IMR-90 (cell line): ENCODE results near the gene DISP2. TPM values are rescaled to one million over a fixed set of nuclear protein-coding genes. Genes with fewer than 3 reads are reported as not detected.

Experiments
- ATAC-seq: fragments of 200-7000 bp; cut with Tn5 transposase; 2 replicates; pipeline ENCODE4 v1.9.1; 2020; ENCODE audit warnings: low read depth, mild to moderate bottlenecking, moderate library complexity
- BruUV-seq: library from RNA; stranded (reverse); fragments of 400-500 nt; replicated peaks from 2 replicates; lab custom pipeline; 2021; lab: Mats Ljungman, UMichigan
- CTCF ChIA-PET: fragments of 300-600 bp; formaldehyde crosslinking; extraction: SDS; loops from one replicate; lab custom pipeline; 2021; ENCODE audit warnings: antibody characterized with exemption; lab: Yijun Ruan, JAX
- POLR2A ChIA-PET: fragments of 300-600 bp; sonication (Branson Sonifier 250); formaldehyde crosslinking; loops from one replicate; lab custom pipeline; 2022; ENCODE audit warnings: antibody characterized with exemption; ENCODE audit not compliant: unreplicated experiment; lab: Charles Lee
- DNase-seq: peaks from one replicate; pipeline ENCODE4 v3.0.0; 2013
- H2AFZ ChIP-seq: replicated peaks from 2 replicates; pipeline ENCODE3; 2013; ENCODE audit warnings: low read length, mild to moderate bottlenecking; ENCODE audit not compliant: poor library complexity
- H2AK5ac ChIP-seq: 2 replicates; pipeline ENCODE4 v1.6.1; 2013; ENCODE audit warnings: low read depth, low read length, inconsistent platforms
- H2AK9ac ChIP-seq: replicated peaks from 2 replicates; pipeline ENCODE3; 2013; ENCODE audit warnings: mild to moderate bottlenecking, low read depth, low read length, moderate library complexity; ENCODE audit not compliant: poor library complexity
- H2BK120ac ChIP-seq: 2 replicates; pipeline ENCODE4 v1.6.1; 2013; ENCODE audit warnings: low read depth, low read length, inconsistent platforms
- H2BK15ac ChIP-seq: 3 replicates; pipeline ENCODE4 v1.6.1; 2013; ENCODE audit warnings: low read depth, low read length, inconsistent platforms
- H2BK20ac ChIP-seq: 2 replicates; pipeline ENCODE4 v1.6.1; 2013; ENCODE audit warnings: low read depth, mild to moderate bottlenecking, inconsistent platforms, low read length, moderate library complexity
- H2BK5ac ChIP-seq: 2 replicates; pipeline ENCODE4 v1.6.1; 2013; ENCODE audit warnings: mild to moderate bottlenecking, low read depth, low read length, inconsistent platforms; ENCODE audit not compliant: poor library complexity, severe bottlenecking
- H3K14ac ChIP-seq: replicated peaks from 2 replicates; pipeline ENCODE4 v1.6.1; 2013; ENCODE audit warnings: low read depth, low read length, inconsistent platforms
- H3K18ac ChIP-seq: 2 replicates; pipeline ENCODE4 v1.6.1; 2013; ENCODE audit warnings: low read depth, low read length, control low read depth
- H3K23ac ChIP-seq: 2 replicates; pipeline ENCODE4 v1.6.1; 2013; ENCODE audit warnings: low read depth, low read length, inconsistent platforms
- H3K27ac ChIP-seq: 2 replicates; pipeline ENCODE4 v1.5.1; 2013; ENCODE audit warnings: mild to moderate bottlenecking, control low read depth, low read length; ENCODE audit not compliant: insufficient read depth
- H3K27me3 ChIP-seq: 2 replicates; pipeline ENCODE4 v1.6.1; 2013; ENCODE audit warnings: low read length; ENCODE audit not compliant: control insufficient read depth, insufficient read depth
- H3K36me3 ChIP-seq: 2 replicates; pipeline ENCODE4 v1.6.1; 2013; ENCODE audit warnings: low read length, mixed read lengths; ENCODE audit not compliant: control insufficient read depth, insufficient read depth
- H3K4ac ChIP-seq: 2 replicates; pipeline ENCODE4 v1.6.1; 2013; ENCODE audit warnings: low read depth, low read length, inconsistent platforms
- H3K4me1 ChIP-seq: 2 replicates; pipeline ENCODE4 v1.6.1; 2013; ENCODE audit warnings: low read length, mixed read lengths; ENCODE audit not compliant: control insufficient read depth, insufficient read depth
- H3K4me2 ChIP-seq: 2 replicates; pipeline ENCODE4 v1.6.1; 2013; ENCODE audit warnings: low read depth, mild to moderate bottlenecking, control low read depth, low read length, moderate library complexity
- H3K4me3 ChIP-seq: 2 replicates; pipeline ENCODE4 v1.5.1; 2013; ENCODE audit warnings: low read depth, mild to moderate bottlenecking, control low read depth, low read length, moderate library complexity; ENCODE audit not compliant: insufficient read depth
- H3K56ac ChIP-seq: 2 replicates; pipeline ENCODE4 v1.6.1; 2013; ENCODE audit warnings: low read length, inconsistent platforms; ENCODE audit not compliant: insufficient read depth; ENCODE audit errors: extremely low read depth
- H3K79me1 ChIP-seq, 2 experiments: 2 replicates each; pipeline ENCODE4 v1.6.1; 2013; ENCODE audit warnings: low read length in 2 of 2, inconsistent platforms in 1 of 2, low read depth in 1 of 2
- H3K9ac ChIP-seq: 2 replicates; pipeline ENCODE4 v1.6.1; 2013; ENCODE audit warnings: low read depth, low read length, control low read depth
- H3K9me1 ChIP-seq: 2 replicates; pipeline ENCODE4 v1.6.1; 2013; ENCODE audit warnings: low read length, inconsistent platforms; ENCODE audit not compliant: insufficient read depth
- H3K9me3 ChIP-seq: 2 replicates; pipeline ENCODE4 v1.6.1; 2013; ENCODE audit warnings: low read length; ENCODE audit not compliant: control insufficient read depth, insufficient read depth
- H4K20me1 ChIP-seq: 2 replicates; pipeline ENCODE4 v1.6.1; 2013; ENCODE audit warnings: low read length, inconsistent platforms; ENCODE audit not compliant: insufficient read depth
- H4K5ac ChIP-seq: 2 replicates; pipeline ENCODE4 v1.6.1; 2013; ENCODE audit warnings: mild to moderate bottlenecking, low read depth, low read length, control low read depth
- H4K8ac ChIP-seq, 2 experiments: 2 replicates each; pipeline ENCODE4 v1.6.1; 2013; ENCODE audit warnings: low read depth in 2 of 2, low read length in 2 of 2, control low read depth in 1 of 2, inconsistent platforms in 1 of 2
- H4K91ac ChIP-seq: 2 replicates; pipeline ENCODE4 v1.6.1; 2013; ENCODE audit warnings: low read depth, low read length, inconsistent platforms; ENCODE audit not compliant: insufficient read depth
- BHLHE40 ChIP-seq: fragments of 150-350 bp; IDR thresholded peaks from 2 replicates; pipeline ENCODE4 v1.6.1; 2016; ENCODE audit warnings: mild to moderate bottlenecking, low read depth, low read length
- CEBPB ChIP-seq: IDR thresholded peaks from 2 replicates; pipeline ENCODE4 v1.6.1; 2012; ENCODE audit warnings: low read depth, low read length, improper control_type of control experiment
- CHD1 ChIP-seq: IDR thresholded peaks from 2 replicates; pipeline ENCODE4 v1.6.1; 2012; ENCODE audit warnings: low read depth, low read length, improper control_type of control experiment
- ELK1 ChIP-seq: fragments of 150-350 bp; IDR thresholded peaks from 2 replicates; pipeline ENCODE4 v1.6.1; 2016; ENCODE audit warnings: low read depth, mild to moderate bottlenecking, low read length, moderate library complexity, borderline replicate concordance
- FOS ChIP-seq: fragments of 150-350 bp; IDR thresholded peaks from 2 replicates; pipeline ENCODE4 v1.6.1; 2016; ENCODE audit warnings: low read depth, low read length
- MAFK ChIP-seq: IDR thresholded peaks from 2 replicates; pipeline ENCODE4 v1.6.1; 2012; ENCODE audit warnings: low read depth, low read length, improper control_type of control experiment
- MAZ ChIP-seq: IDR thresholded peaks from 2 replicates; pipeline ENCODE4 v1.6.1; 2012; ENCODE audit warnings: low read depth, mild to moderate bottlenecking, low read length, improper control_type of control experiment, moderate library complexity, borderline replicate concordance
- MXI1 ChIP-seq: IDR thresholded peaks from 2 replicates; pipeline ENCODE4 v1.6.1; 2012; ENCODE audit warnings: low read depth, mild to moderate bottlenecking, low read length, moderate library complexity, borderline replicate concordance
- NFE2L2 ChIP-seq: fragments of 150-350 bp; IDR thresholded peaks from 2 replicates; pipeline ENCODE4 v1.6.1; 2016; ENCODE audit warnings: low read depth, mild to moderate bottlenecking, low read length
- POLR2A ChIP-seq: IDR thresholded peaks from 2 replicates; pipeline ENCODE4 v1.6.1; 2012; ENCODE audit warnings: mild to moderate bottlenecking, low read depth, low read length
- RAD21 ChIP-seq: IDR thresholded peaks from 2 replicates; pipeline ENCODE4 v1.6.1; 2012; ENCODE audit warnings: low read length, improper control_type of control experiment
- RCOR1 ChIP-seq: IDR thresholded peaks from 2 replicates; pipeline ENCODE4 v1.6.1; 2012; ENCODE audit warnings: mild to moderate bottlenecking, low read length, improper control_type of control experiment; ENCODE audit not compliant: insufficient replicate concordance
- RFX5 ChIP-seq: IDR thresholded peaks from 2 replicates; pipeline ENCODE4 v1.8.0; 2012; ENCODE audit warnings: low read depth, mild to moderate bottlenecking, low read length, moderate library complexity
- SMC3 ChIP-seq: fragments of 150-350 bp; IDR thresholded peaks from 2 replicates; pipeline ENCODE4 v1.6.1; 2016; ENCODE audit warnings: low read depth, mild to moderate bottlenecking, antibody characterized with exemption, low read length, moderate library complexity
- USF2 ChIP-seq: fragments of 150-350 bp; IDR thresholded peaks from 2 replicates; pipeline ENCODE4 v1.6.1; 2017; ENCODE audit warnings: mild to moderate bottlenecking, antibody characterized with exemption, low read length, low read depth
- WGBS, 2 experiments: methylation state at CpG; one replicate each; pipeline versions ENCODE4 v1.1.5 to v1.1.7; 2013; ENCODE audit warnings: missing lambda C conversion rate in 2 of 2; ENCODE audit not compliant: insufficient read length in 1 of 2; ENCODE audit errors: extremely low coverage in 2 of 2; 5-methylcytosine and 5-hydroxymethylcytosine counted together
- dilution Hi-C: fragments of 300-500 bp; cut with HindIII; formaldehyde crosslinking; loops from one replicate; pipeline ENCODE4 v1.14.3; 2018; ENCODE audit warnings: low sequenced_read_pairs; ENCODE audit not compliant: unreplicated experiment
- in situ Hi-C: fragments of 300-500 bp; cut with MboI; formaldehyde crosslinking; loops from 3 replicates; pipeline ENCODE4 v1.14.3; 2019; ENCODE audit warnings: low sequenced_read_pairs, inconsistent platforms, mixed read lengths
- intact Hi-C: fragments of 100-400 bp; cut with micrococcal nuclease; formaldehyde crosslinking; loops from 2 replicates; pipeline ENCODE4 v1.10.0; 2022
- polyA plus RNA-seq, 3 experiments: library from polyadenylated mRNA; depleted of rRNA; stranded (reverse); fragments of >200 nt; gene quantifications; 2 replicates each; pipeline ENCODE4 v1.2.3, GENCODE V29; 2012; ENCODE audit warnings: low replicate concordance in 1 of 3
- total RNA-seq: library from RNA; depleted of rRNA; stranded (reverse); fragments of >200 nt; gene quantifications from 2 replicates; pipeline ENCODE4 v1.2.3, GENCODE V29; 2012
- TF ChIP-seq, protein P1 (sequence below): conservative IDR thresholded peaks from 2 replicates; pipeline ENCODE4 v1.5.1; 2012; ENCODE audit warnings: mild to moderate bottlenecking, low read depth, low read length, improper control_type of control experiment

DISP2 gene
- total and polyA plus RNA-seq, 2 of the 4 experiments (the other 2 are of a cell fraction) = 0.34 to 0.36 TPM

DNA sequence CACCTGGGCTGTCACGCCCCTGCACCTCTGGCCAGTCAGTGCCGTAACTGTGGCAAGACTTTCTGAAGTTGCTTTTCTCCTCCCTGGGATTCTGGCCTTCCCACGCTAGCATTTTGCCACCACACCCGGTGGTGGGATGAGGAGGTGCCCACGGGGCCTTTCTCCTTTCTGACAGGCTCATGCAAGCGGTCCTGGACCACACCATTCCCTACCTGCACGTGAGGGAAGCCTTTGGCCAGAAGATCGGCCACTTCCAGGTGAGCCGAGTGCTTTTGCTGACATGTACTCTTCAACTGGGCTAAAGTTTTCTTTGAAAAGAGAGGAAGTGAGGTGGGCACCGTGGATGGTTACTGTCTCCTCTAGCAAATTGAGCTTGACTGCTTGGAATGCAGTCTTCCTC lies 57.2 kb downstream of the DISP2 start:
- Histone ChIP-seq H3K4me1 (no peaks in the 10 kb centered on the region), H2BK5ac (no peak overlapping the region), H4K20me1 (no peaks in the 10 kb centered on the region), H3K14ac (no peak overlapping the region), H4K5ac (no peak overlapping the region), H3K56ac (no peak overlapping the region), H4K8ac (no peak overlapping the region), H3K36me3 (peaks cover 62% of the 10 kb centered on the region), H2AK5ac (no peak overlapping the region), H2BK120ac (no peak overlapping the region), H2AFZ (no peak overlapping the region), H3K4me2 (no peak overlapping the region), H3K9ac (no peak overlapping the region), H3K18ac (no peak overlapping the region), H2BK20ac (no peak overlapping the region), H3K4ac (no peak overlapping the region), H3K9me3 (no peaks in the 10 kb centered on the region), H3K27ac (no peak overlapping the region), H3K27me3 (no peaks in the 10 kb centered on the region), H3K4me3 (no peak overlapping the region), H4K91ac (no peak overlapping the region), H3K9me1 (no peaks in the 10 kb centered on the region), H2AK9ac (no peak overlapping the region), H3K23ac (no peak overlapping the region), H2BK15ac (no peak overlapping the region), H3K79me1 (peaks cover 0 to 10% of the 10 kb centered on the region in 2 experiments; a peak in 2 of 4 replicates)
- dilution Hi-C loops (no loop called here), intact Hi-C loops (no loop called here), in situ Hi-C loops (no loop called here)
- no peak for ATAC-seq
- BruUV-seq = no TSS peak
- 100% methylated on average over 5 of the region's 10 CpGs; no CpG with 5 or more reads in 1 of the 2 experiments for WGBS, 2 experiments
- POLR2A ChIA-PET = no interaction called here
- TF ChIP-seq RAD21 (no peak), MAZ (no peak), ELK1 (no peak), NFE2L2 (no peak), POLR2A (no peak), SMC3 (no peak), MAFK (no peak), CEBPB (no peak), CHD1 (no peak), MXI1 (no peak), RFX5 (no peak), FOS (no peak), USF2 (no peak), RCOR1 (no peak), BHLHE40 (no peak)
- TF ChIP-seq, protein P1, sequence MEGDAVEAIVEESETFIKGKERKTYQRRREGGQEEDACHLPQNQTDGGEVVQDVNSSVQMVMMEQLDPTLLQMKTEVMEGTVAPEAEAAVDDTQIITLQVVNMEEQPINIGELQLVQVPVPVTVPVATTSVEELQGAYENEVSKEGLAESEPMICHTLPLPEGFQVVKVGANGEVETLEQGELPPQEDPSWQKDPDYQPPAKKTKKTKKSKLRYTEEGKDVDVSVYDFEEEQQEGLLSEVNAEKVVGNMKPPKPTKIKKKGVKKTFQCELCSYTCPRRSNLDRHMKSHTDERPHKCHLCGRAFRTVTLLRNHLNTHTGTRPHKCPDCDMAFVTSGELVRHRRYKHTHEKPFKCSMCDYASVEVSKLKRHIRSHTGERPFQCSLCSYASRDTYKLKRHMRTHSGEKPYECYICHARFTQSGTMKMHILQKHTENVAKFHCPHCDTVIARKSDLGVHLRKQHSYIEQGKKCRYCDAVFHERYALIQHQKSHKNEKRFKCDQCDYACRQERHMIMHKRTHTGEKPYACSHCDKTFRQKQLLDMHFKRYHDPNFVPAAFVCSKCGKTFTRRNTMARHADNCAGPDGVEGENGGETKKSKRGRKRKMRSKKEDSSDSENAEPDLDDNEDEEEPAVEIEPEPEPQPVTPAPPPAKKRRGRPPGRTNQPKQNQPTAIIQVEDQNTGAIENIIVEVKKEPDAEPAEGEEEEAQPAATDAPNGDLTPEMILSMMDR = no peak
- no peak for DNase-seq
- CTCF ChIA-PET = no interaction called here
